ENCODE data around the gene SETD2. TPM values are rescaled to one million over a fixed set of nuclear protein-coding genes. Genes with fewer than 3 reads are reported as not detected.

The SETD2 gene
- total RNA-seq, 1 donor from 2014 or later: 21.3 TPM

DNA sequence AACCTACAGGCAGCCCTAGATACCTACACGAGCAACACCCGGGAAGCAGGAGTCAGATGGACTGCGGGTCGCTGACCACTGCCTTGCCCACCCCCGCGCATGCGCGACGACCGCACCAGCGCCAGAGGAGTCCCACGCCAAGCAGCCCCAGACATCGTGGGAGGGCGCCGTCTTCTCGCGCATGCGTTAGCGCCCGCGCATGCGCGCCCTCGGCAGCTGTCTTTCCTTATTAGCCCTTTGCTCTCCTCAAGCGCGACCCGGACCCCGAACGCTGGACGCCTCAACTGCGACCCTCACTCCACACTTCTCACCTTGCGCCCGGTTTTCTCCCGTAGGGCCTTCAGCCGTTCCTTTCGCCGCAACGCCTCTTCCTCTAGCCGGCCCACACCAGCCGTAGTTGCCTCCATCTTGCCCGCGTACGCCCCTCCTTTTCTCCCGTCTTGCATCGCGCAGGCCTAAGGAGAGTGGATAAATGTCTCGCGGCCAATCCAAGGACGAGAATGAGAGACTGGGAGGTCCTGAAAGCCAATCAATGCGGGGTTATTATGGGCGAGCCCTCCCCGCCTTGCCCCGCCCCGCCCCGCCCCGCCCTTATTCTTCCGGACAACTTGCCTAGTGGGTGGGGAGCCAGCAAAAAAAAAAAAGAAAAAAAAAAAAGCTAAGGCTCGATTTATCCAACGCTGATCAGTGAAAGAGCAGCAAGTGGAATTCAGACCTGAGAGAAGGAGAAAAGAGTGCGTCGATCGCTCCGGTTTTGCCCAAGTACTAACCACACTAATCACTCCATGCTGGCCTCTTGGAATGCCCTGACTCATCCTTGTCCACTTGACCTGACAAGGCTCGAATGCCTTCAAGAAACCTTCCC, 187.4 kb downstream of the SETD2 start, which contains the start of gene CCDC12:
CCDC12 (minus strand) TSS at position 420 of the 865 bp plus-strand sequence; CDS start at position 407, 13 bp downstream.
- TF ChIP-seq, protein P1, sequence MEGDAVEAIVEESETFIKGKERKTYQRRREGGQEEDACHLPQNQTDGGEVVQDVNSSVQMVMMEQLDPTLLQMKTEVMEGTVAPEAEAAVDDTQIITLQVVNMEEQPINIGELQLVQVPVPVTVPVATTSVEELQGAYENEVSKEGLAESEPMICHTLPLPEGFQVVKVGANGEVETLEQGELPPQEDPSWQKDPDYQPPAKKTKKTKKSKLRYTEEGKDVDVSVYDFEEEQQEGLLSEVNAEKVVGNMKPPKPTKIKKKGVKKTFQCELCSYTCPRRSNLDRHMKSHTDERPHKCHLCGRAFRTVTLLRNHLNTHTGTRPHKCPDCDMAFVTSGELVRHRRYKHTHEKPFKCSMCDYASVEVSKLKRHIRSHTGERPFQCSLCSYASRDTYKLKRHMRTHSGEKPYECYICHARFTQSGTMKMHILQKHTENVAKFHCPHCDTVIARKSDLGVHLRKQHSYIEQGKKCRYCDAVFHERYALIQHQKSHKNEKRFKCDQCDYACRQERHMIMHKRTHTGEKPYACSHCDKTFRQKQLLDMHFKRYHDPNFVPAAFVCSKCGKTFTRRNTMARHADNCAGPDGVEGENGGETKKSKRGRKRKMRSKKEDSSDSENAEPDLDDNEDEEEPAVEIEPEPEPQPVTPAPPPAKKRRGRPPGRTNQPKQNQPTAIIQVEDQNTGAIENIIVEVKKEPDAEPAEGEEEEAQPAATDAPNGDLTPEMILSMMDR (conservative IDR thresholded peaks at IDR 0.05; ENCODE audit: low read depth, low read length): no peak
- H3K4me3 ChIP-seq (ENCODE audit: low read depth, low read length): peak within 1 kb of the TSS; percentile 93
- DNase-seq (ENCODE audit: low read depth): peak; percentile 99

DNA sequence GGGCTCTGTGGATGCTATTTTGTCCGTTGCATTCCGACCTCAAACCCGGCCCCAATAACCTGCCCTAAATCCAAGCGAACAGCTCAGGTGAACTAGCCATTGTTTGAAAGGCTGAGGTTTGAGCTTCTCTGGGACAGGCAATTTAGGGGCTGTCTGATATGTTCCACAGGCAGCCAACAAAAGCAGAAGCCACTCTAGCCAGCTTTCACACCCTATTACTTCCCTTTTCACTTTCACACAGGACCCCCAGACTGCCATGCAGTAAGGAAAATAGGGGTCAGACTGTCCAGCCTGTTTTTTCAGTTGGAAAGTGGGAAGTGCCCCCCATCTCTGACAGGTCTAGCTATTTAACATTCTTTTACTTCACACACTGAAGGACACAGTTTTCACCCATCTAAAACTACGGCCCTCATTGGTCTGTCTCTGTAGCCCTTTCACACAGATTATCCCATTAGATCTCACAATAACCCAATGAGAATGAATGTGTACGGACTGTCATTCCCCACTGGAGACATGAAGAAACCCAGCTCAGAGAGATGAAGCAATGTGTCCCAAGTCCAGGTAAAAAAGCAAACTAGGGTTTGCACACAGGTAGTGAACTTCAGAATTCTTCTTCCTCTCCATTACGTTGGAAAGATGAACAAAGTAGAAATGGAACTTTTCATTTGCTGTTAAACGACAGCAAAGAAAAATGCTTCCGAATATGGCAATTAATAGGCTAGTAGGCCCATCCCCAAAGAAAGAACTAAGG, 189.3 kb downstream of the SETD2 start:
- H3K4me3 ChIP-seq (ENCODE audit: low read depth, low read length): peak overlapping the region; percentile 93
- TF ChIP-seq, protein P1 (conservative IDR thresholded peaks at IDR 0.05; ENCODE audit: low read depth, low read length): no peak
- no peak for DNase-seq (ENCODE audit: low read depth)

DNA sequence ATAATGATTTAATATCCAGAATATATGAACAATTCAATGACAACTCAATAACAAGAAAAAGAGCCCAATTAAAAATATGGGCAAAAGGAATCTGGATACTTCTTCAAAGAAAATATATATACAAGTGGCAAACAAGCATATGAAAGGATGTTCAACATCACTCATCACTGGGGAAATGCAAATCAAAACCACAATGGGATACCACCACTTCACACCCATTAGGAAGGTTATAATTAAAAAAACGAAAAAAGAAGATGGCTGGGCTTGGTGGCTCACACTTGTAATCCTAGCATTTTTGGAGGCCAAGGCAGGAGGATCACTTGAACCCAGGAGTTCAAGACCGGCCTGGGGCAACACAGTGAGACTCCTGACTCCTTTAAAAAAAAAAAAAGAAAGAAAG, 191.5 kb downstream of the SETD2 start:
- H3K4me3 ChIP-seq (ENCODE audit: low read depth, low read length): no peak overlapping the region
- TF ChIP-seq, protein P1 (conservative IDR thresholded peaks at IDR 0.05; ENCODE audit: low read depth, low read length): no peak
- DNase-seq (ENCODE audit: low read depth): no peak

DNA sequence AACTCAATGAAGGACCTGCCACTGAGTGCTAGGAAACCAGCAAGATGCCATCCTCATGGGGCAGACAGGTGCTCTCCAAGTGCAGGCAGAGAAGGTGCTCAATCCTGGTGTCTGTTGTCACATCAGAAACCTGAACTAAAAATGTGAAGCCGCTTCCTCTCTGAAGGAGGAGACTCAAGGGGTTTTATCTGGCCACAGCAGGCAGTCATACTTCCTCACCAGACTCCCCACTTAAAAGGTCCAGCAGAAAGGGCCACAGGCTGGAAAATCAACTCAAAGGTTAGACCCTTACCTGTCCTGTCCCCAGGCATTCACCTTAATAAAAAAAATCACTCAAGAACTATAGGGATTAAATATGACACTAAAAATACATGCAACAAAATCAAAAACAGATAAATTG, 192.2 kb downstream of the SETD2 start:
- no peak for DNase-seq (ENCODE audit: low read depth)
- H3K4me3 ChIP-seq (ENCODE audit: low read depth, low read length): no peak overlapping the region
- TF ChIP-seq, protein P1 (conservative IDR thresholded peaks at IDR 0.05; ENCODE audit: low read depth, low read length): no peak

DNA sequence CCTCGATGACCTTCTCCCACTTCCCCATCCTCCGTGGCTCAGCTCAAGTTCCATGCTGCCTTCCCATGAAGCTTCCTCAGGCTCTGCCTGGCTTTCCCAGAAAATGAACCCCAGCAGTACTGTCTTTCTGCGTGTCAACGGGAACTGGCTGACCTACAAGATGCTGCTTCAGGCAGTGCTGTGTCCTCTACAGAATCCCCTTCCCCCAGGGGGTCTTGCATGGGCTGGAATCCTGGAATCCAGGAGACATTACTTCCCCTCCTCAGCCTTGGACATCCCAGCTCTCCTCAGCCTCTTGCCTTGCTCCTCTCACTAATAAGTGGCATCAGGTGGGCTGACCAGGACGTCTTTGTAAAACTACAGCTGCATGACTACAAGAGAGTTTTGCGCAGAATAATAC, 192.8 kb downstream of the SETD2 start:
- no peak for DNase-seq (ENCODE audit: low read depth)
- H3K4me3 ChIP-seq (ENCODE audit: low read depth, low read length): no peak overlapping the region
- TF ChIP-seq, protein P1 (conservative IDR thresholded peaks at IDR 0.05; ENCODE audit: low read depth, low read length): no peak

DNA sequence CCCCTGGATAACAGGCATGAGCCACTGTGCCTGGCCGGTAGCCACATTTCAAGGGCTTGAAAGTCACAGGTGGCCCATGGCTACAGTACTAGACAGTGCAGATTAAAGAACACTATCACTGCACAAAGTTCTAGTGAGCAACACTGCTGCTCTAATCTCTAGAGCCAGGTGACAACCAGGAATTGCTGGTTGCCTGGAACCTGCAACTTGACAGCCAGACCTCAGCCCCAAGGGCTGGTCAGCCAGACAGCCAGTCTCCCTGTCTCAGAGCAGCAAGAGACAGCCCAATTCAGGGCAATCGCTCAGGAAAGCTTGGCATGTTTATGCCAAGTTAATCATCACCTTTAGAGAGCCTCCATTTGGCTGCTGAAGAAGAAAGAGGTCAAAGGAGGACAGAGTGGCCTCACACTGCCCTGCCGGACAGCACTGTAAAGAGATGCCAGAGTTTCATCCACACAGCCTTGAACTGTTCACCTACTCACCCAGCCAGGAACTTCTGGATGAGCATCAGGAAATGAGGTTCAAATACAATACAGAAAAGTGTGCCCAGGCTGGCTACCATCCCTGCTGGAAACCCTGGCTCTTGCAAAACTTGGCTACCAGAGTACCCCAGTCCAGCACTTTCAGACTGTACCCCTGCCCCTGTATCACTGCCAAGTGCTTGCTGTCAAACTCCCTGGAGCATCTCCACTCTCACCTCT, 193.4 kb downstream of the SETD2 start:
- TF ChIP-seq, protein P1 (conservative IDR thresholded peaks at IDR 0.05; ENCODE audit: low read depth, low read length): no peak
- H3K4me3 ChIP-seq (ENCODE audit: low read depth, low read length): no peak overlapping the region
- no peak for DNase-seq (ENCODE audit: low read depth)
